Tongue (tissue), 2 donors: ENCODE data around the gene SLC16A11. TPM values are rescaled to one million over a fixed set of nuclear protein-coding genes. Genes with fewer than 3 reads are reported as not detected.
"Not testable (repeated sequence)": the region's sequence is repeated elsewhere in the genome, so short reads cannot be mapped to it uniquely, and the experiment has no call there.

Experiments used
- DNase-seq: peaks from one replicate; pipeline ENCODE4 v3.0.0-alpha.2; 2015
- total RNA-seq: library from RNA; depleted of rRNA; stranded (reverse); fragments of >200 nt; gene quantifications from one replicate; pipeline ENCODE4 v1.2.3, GENCODE V29; 2014

The SLC16A11 gene
- total RNA-seq, 1 donor from 2014 or later, result not detected

DNA sequence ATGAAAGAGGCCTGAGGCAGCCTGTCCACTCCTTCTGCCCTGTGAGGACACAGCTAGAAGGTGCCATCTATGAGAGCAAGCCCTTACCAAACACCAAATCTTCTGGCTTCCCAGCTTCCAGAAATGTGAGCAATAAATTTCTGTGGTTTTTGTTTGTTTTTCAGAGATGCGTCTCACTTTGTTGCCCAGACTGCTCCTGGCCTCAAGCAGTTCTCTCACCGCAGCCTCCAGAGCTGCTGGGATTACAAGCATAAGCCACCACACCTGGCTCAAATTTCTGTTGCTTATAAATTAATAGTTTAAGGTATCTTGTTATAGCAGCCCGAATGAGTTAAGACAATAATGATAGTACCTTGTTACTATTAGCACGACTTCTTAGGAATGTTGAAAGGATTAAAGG, 12.5 kb upstream of the SLC16A11 start:
- no peak for DNase-seq

DNA sequence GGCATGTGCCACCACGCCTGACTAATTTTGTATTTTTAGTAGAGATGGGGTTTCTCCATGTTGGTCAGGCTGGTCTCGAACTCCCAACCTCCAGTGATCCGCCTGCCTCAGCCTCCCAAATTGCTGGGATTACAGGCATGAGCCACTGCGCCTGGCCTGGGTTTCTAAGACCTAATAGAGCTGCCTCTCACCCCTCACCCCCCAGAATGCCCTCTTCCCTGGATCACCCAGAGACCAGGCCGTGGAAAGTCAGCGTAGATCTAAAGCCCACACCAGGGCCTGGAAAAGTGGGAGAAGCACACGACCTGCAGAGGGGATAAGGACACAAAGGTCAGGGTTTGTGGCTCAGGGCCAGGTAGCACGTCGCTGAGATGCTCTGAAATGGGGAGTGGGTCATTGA, 6.7 kb upstream of the SLC16A11 start:
- DNase-seq, result not testable (repeated sequence)

GRCh38 chr17:7048968-7049367, 5.1 kb upstream of the SLC16A11 start:
- DNase-seq, result no peak

DNA sequence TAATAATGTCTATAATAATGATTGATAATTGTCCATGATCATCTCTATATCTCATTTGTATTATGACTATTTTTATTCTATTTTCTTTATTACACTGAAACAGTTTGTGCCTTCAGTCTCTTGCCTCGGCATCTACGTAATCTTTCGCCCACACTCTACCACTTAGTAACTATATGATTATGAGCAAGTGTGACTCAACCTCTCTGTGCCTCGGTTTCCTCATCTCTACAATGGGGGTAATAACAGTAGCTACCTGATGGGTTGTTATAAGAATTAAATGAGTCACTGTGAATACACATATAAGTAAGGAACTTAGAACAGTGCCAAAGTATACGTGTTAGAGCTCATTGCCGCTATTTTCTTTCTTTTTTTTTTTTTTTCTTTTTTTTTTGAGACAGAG, 3.7 kb upstream of the SLC16A11 start:
- DNase-seq, result no peak

DNA sequence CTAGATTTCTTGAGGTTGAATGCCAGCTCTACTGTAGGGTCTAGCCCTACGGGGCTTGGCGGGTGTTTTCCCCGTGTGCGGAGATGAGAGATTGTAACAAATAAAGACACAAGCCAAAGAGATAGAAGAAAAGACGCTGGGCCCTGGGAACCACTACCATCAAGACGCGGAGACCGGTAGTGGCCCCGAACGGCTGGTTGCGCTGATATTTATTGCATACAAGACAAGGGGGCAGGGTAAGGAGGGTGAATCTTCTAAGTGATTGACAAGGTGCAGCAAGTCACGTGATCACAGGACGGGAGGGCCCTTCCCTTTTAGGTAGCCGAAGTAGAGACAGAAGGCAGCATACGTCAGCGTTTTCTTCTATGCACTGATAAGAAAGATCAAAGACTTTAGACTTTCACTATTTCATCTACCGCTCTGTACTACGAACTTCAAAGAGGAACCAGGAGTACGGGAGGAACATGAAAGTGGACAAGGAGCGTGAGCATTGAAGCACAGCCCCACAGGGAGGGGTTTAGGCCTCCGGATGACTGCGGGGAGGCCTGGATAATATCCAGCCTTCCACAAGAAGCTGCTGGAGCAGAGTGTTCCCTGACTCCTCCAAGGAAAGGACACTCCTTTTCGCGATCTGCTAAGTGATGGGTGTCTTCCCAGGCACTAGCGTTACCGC, 3.0 kb upstream of the SLC16A11 start:
- DNase-seq, result not testable (repeated sequence)

DNA sequence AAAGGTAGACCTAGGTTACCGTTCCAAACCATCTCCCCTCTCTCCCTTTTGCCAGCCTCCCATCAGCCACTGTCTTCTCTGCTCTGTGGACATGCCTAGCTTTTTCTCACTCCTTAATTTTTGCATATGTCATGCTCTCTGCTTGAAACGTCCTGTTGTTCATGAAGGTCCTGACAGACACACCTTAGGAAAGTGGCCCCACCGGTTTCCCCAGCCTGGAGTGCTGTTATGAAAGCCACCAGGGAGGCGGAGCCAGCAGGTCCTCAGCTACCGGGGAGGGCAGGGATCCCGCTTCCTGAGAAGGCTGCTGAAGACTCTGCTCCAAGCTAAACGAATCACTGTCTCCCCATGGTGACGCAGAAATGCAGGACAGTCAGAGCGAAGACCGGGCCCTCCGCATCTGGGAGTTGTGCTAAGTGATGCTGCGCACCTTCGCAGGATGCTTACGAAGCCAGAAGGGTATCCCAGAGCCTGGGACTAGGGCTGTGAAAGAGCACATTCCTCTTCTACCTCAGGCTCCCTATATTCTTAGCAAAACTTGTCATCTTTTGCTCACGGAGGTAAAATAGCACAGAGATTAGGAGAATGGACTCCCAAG, 2.3 kb upstream of the SLC16A11 start:
- peak; percentile 75 for DNase-seq

- DNase-seq, result peak; percentile 88
Observed at GRCh38 chr17:7045492-7046126, 1.7 kb upstream of the SLC16A11 start.

- no peak for DNase-seq
Observed at GRCh38 chr17:7043182-7043496, 753 bp downstream of the SLC16A11 start.

DNA sequence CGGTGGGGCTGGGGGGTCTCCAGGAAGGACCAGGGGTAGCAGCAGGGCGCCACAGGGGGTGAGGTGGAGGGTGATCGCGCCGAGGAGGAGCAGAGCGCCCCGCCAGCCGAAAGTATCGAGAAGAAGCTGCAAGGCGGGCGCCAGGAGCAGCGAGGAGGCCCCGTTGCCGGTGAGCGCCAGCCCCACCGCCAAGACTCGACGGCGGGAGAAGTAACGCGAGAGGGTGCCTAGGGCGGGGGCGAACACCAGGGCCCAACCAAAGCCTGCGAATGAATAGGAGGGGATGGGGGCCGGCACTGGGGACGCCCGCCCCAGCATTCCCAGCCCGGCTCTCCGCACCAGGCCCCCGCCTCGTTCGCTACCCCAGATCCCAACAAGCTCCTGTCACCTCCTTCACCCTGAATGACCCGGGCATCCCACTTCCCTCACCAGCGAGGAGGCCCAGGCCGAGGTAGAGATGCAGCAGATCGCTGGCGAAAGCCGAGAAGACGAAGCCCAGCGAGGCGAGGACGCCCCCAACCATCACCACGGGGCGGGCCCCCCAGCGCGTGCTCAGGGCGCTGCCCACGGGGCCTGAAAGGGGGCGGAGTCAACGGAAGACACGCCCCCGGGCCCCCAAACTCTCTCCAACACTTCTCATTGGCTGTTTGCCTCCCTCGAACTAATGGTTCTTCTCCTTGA, 1.3 kb downstream of the SLC16A11 start:
- DNase-seq, result no peak

DNA sequence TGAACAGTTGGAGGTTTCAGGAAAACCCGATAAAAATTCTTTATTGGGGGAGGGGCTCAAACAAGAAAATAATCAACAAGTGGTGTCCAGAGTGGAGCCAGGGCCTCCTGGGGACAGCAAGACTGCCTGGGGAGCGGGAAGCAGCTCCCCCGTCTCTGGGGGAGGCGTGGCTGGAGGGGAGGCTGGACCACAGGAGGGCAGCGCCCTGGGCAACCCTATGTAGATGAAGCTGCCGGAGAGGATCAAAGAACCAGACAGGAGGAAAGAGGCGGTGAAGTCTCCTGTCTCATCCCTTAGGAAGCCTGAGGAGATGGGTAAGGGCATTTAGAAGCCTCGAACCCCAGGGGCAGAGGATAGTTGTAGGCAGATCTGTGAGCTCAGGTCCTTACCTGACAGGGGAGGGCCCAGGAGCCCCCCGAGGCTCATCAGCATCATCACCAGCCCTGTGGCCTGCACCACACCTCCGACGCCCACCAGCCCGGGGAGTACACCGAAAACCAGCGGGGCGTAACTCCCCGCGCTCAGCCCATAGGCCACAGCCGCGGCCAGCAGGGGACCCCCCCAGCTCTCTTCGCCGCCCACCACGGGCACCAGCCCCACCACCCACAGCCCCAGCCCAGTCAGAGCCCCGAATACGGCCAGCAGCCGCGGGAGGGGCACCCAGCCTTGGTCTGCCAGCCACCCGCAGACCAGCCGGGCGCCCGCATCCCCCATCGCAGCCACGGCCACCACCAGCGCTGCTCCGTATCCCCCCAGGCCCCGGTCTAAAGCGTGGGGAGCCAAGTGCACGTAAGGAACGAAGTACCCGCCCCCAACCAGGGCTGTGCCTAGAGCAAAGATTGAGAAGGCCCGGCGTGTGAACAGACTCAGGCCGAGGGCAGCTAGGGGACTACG, 2.0 kb downstream of the SLC16A11 start:
- DNase-seq, result no peak

- no peak for DNase-seq
Observed at GRCh38 chr17:7039832-7040231, 4.1 kb downstream of the SLC16A11 start.

DNA sequence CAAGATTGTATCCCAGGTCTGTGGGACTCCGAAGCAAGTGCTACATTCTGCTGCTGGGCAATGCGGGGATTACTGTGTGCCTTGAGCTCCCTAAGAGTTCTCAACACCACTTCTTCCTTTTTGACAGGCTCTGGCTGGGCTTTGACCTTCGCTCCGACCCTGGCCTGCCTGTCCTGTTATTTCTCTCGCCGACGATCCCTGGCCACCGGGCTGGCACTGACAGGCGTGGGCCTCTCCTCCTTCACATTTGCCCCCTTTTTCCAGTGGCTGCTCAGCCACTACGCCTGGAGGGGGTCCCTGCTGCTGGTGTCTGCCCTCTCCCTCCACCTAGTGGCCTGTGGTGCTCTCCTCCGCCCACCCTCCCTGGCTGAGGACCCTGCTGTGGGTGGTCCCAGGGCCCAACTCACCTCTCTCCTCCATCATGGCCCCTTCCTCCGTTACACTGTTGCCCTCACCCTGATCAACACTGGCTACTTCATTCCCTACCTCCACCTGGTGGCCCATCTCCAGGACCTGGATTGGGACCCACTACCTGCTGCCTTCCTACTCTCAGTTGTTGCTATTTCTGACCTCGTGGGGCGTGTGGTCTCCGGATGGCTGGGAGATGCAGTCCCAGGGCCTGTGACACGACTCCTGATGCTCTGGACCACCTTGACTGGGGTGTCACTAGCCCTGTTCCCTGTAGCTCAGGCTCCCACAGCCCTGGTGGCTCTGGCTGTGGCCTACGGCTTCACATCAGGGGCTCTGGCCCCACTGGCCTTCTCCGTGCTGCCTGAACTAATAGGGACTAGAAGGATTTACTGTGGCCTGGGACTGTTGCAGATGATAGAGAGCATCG, 5.6 kb downstream of the SLC16A11 start:
- no peak for DNase-seq

GRCh38 chr17:7035591-7036368, 8.1 kb downstream of the SLC16A11 start, which contains the start of gene SLC16A13:
SLC16A13 (plus strand) TSS chr17:7036015; CDS start chr17:7036383, 368 bp downstream.
- peak; percentile 96 for DNase-seq

DNA sequence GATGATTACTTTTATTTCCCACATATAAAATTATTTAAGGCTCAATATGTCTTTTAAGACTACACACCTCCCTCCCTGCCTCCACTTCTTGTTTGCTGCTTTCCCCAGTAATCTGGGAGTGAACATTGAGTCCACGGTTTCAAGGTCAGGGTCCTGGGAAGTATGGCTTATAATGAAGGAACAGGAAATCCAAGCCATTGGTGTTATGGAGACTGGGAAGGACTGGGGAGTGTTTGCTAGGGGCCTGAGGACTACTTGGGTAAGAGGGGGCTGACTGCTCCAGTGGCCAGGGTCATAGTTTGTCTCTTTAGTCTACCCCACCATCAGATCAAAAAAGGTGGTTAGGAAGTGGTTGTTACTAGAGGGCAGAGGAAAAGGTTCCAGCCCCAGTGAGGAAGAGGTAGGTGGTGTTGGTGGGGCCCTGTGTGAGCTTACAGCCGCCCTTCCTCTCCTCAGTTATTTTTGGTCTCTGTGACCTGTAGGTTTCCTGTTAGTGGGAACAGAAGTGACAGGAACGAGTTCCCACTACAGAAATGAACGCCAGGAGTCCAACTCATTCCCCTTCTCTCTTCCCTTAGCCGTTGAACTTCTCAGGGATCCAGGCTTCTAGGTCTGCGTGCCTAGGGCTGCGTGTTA, 8.8 kb downstream of the SLC16A11 start:
- DNase-seq, result no peak

DNA sequence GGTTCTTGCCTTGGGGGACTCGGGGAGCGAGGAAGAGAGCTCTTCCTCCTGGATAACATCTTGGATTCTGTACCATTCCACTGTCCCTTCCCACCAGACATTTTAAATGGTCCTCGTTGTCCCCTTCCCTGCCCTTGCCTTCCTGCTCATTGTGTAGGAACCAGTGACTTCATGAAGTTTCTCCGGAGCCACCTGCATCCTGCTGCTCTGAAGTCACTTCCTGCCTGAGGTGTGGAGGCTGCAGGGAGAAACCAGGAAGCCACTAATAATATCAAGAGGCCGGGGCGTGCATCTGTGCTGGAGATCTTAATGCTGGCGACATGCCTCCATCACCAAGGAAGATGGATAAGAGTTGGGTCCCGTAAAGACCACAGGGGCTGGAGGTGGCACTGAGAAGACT, 14.2 kb downstream of the SLC16A11 start:
- DNase-seq, result no peak

DNA sequence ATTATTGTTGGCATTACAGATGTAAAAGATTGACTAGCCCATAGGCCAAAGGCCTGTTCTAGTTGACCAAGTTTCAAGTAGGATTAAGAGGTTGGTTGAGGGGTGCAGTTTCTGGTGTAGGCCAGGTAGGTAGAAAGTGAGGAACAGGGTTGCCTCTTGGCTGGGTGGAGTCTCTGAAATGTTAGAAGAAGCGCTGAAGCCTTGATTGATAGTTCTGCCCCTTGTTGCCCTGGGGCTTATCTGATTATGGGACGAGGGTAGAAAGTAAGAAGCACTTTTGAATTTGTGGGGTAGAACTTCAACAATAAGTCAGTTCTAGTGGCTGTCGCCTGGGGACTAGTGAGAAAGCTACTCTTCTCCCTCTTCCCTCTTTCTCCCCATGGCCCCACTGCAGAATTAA, 14.8 kb downstream of the SLC16A11 start:
- DNase-seq, result no peak

- no peak for DNase-seq
Observed at GRCh38 chr17:7027335-7027734, 16.6 kb downstream of the SLC16A11 start.

GRCh38 chr17:7026471-7027115, 17.3 kb downstream of the SLC16A11 start:
- DNase-seq, result no peak

GRCh38 chr17:7025245-7025644, 18.6 kb downstream of the SLC16A11 start:
- no peak for DNase-seq
